ENCODE measurements around the gene ARHGEF37. TPM values are rescaled to one million over a fixed set of nuclear protein-coding genes. Genes with fewer than 3 reads are reported as not detected.
"Not testable (repeated sequence)": the region's sequence is repeated elsewhere in the genome, so short reads cannot be mapped to it uniquely, and the experiment has no call there.

The ARHGEF37 gene
- polyA plus RNA-seq, 2 donors = 10.6 to 11.6 TPM

DNA sequence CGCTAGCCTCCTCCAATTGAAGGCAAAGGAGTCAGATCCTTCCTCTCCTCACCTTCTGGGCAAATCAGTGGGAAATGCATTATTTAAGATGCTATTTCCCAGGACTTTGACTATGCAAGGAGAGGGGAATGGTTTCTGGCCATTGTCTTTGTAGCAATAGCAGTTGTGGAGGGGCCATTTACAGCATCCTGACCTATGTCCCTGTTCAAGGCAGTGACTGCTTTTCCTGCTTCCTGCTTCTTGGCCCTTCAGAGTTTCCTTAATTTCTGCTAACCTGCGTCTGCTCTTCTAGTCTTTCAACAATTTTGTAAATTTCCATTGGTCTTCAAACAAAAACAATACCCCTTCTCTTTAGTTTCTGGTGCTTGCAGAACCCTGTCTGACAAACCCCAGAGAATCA lies 76.0 kb downstream of the ARHGEF37 start:
- H3K4me3 ChIP-seq (ENCODE audit: low read depth in 1 of 2, low read length in 2 of 2) = no peak overlapping the region
- H3K4me1 ChIP-seq (ENCODE audit: control insufficient read depth in 2 of 2, insufficient read depth in 2 of 2, low read length in 1 of 2) = no peaks in the 10 kb centered on the region
- WGBS, 2 donors = 81 to 93% methylated on average over 2 of the region's 2 CpGs
- H3K36me3 ChIP-seq (ENCODE audit: control insufficient read depth in 2 of 2, insufficient read depth in 2 of 2, low read length in 1 of 2) = no peaks in the 10 kb centered on the region
- no peaks in the 10 kb centered on the region for H3K9me3 ChIP-seq (ENCODE audit: control insufficient read depth in 2 of 2, insufficient read depth in 1 of 2, low read depth in 1 of 2, low read length in 1 of 2)
- H3K27ac ChIP-seq (ENCODE audit: low read depth in 2 of 2, low read length in 1 of 2) = no peak overlapping the region
- no peaks in the 10 kb centered on the region for H3K27me3 ChIP-seq (ENCODE audit: control insufficient read depth in 1 of 2, insufficient read depth in 2 of 2, low read length in 2 of 2)

DNA sequence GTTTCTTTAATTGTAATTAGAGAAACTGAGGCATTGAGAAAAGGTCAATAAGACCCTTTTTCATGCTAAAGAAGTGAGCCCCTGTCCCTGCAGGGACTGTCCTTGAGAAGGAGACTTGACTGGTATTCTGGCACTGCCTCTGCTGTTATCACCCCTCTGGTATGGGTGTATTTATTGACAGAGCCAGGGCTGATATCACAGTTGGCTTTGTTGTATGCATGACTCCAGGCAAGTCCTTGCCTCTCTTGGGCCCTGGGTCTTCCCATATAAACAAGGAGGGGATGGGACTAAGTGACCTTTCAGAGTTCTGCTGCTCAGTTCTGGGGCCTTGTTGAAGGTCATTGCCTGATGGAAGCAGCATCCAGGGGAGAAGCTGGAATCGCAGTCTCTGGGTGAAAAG lies 77.0 kb downstream of the ARHGEF37 start:
- H3K27ac ChIP-seq (ENCODE audit: low read depth in 2 of 2, low read length in 1 of 2) = no peak overlapping the region
- WGBS, 2 donors = 85 to 92% methylated on average over 1 of the region's 1 CpG
- no peaks in the 10 kb centered on the region for H3K4me1 ChIP-seq (ENCODE audit: control insufficient read depth in 2 of 2, insufficient read depth in 2 of 2, low read length in 1 of 2)
- no peaks in the 10 kb centered on the region for H3K36me3 ChIP-seq (ENCODE audit: control insufficient read depth in 2 of 2, insufficient read depth in 2 of 2, low read length in 1 of 2)
- H3K9me3 ChIP-seq (ENCODE audit: control insufficient read depth in 2 of 2, insufficient read depth in 1 of 2, low read depth in 1 of 2, low read length in 1 of 2) = no peaks in the 10 kb centered on the region
- no peaks in the 10 kb centered on the region for H3K27me3 ChIP-seq (ENCODE audit: control insufficient read depth in 1 of 2, insufficient read depth in 2 of 2, low read length in 2 of 2)
- no peak overlapping the region for H3K4me3 ChIP-seq (ENCODE audit: low read depth in 1 of 2, low read length in 2 of 2)

DNA sequence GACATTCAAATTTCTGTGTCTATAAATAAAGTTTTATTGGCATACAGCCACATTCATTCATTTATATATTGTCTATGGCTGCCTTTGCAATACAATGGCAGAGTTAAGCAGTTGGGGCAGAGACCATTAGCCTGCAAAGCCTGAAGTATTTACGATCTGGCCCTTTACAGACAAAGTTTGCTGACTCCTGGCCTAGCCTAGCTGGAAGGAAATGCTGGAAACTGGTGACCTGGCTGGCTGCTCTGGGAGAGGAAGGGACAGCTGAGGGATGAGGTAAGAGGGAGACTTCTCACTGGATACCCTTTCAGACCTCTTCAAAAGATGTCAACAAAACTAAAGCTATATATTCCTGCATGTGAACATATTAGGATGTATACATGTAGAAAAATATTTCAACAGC lies 82.8 kb downstream of the ARHGEF37 start:
- no peak overlapping the region for H3K4me3 ChIP-seq (ENCODE audit: low read depth in 1 of 2, low read length in 2 of 2)
- peaks cover 0 to 5% of the 10 kb centered on the region in 2 donors for H3K4me1 ChIP-seq (ENCODE audit: control insufficient read depth in 2 of 2, insufficient read depth in 2 of 2, low read length in 1 of 2)
- no peak overlapping the region for H3K27ac ChIP-seq (ENCODE audit: low read depth in 2 of 2, low read length in 1 of 2)
- no peaks in the 10 kb centered on the region for H3K36me3 ChIP-seq (ENCODE audit: control insufficient read depth in 2 of 2, insufficient read depth in 2 of 2, low read length in 1 of 2)
- 69 to 73% methylated on average over 1 of the region's 1 CpG for WGBS, 2 donors
- H3K27me3 ChIP-seq (ENCODE audit: control insufficient read depth in 1 of 2, insufficient read depth in 2 of 2, low read length in 2 of 2) = no peaks in the 10 kb centered on the region
- no peaks in the 10 kb centered on the region for H3K9me3 ChIP-seq (ENCODE audit: control insufficient read depth in 2 of 2, insufficient read depth in 1 of 2, low read depth in 1 of 2, low read length in 1 of 2)

DNA sequence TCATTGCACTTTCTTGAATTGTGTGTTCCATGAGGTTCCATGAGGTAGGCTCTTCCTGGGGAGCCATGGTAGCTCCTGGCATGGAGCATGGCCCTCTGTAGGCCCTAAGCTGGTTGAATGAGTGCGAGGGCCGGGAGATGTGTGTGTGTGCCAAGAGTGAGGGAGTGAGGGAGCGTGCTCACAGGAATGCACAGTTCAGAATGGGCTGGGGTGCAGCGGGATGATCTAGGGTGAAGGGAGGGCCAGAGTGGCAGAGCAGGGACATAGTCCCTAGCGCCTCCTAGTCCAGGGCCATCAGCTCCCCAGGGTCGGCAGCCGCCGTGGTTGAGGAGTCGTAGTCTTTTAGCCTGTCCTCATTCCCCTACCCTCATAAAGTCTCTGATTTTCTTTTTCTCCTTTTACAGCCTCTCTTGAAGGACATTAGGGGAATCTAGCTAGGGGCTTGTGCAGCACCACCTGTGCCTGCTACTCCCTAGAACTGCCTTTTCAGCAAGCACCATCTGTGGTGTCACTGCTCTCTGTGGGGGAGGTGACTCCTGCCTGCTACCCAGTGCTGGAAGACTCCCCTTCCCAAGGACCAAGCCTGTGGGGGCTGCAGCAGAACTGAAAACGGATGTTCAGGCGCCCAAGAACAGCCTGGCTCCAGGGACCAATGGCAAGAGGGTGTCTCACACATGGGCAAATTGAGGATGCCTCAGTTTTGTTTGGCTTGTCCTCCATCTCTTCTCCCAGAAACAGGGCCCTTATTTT lies 83.5 kb downstream of the ARHGEF37 start:
- H3K27me3 ChIP-seq (ENCODE audit: control insufficient read depth in 1 of 2, insufficient read depth in 2 of 2, low read length in 2 of 2) = no peaks in the 10 kb centered on the region
- H3K9me3 ChIP-seq (ENCODE audit: control insufficient read depth in 2 of 2, insufficient read depth in 1 of 2, low read depth in 1 of 2, low read length in 1 of 2) = no peaks in the 10 kb centered on the region
- peaks cover 0 to 5% of the 10 kb centered on the region in 2 donors for H3K4me1 ChIP-seq (ENCODE audit: control insufficient read depth in 2 of 2, insufficient read depth in 2 of 2, low read length in 1 of 2)
- H3K36me3 ChIP-seq (ENCODE audit: control insufficient read depth in 2 of 2, insufficient read depth in 2 of 2, low read length in 1 of 2) = no peaks in the 10 kb centered on the region
- WGBS, 2 donors = 93 to 94% methylated on average over 11 of the region's 11 CpGs
- H3K27ac ChIP-seq (ENCODE audit: low read depth in 2 of 2, low read length in 1 of 2) = no peak overlapping the region
- H3K4me3 ChIP-seq (ENCODE audit: low read depth in 1 of 2, low read length in 2 of 2) = no peak overlapping the region

DNA sequence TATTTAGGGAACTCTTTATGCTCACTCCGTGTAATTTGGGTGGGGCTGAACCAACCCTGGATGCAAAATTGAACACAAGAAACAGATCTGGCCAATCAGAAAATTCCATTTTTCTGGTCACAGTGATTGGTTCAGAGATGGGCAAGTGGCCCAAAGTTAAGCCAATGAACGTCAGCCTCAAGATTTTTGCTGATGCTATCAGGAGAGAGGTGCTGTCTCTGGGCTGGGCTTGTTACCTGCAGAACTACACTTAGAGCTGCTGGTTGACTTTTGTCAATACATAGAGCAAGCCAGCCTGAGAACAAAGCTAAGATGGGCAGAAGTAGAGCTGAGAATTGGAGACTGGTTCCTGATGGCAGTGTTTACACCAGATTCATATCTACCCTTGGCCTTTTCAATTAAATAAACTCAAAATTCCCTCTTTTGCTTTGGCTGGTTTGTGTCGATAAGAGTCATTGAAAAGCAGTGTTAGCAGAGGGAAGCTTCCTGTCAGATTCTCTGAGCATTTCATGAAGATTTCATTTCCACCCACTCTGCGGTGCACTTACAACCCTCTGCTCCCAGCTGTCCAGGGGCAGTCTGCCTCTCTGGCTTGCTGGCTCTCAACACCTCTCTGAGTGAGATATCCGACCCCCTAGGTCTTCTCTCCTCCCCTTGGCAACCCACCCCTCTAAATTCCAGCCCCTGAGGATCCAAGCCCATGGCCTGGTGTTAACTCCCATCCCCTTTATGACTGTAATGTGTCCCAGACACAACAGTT lies 84.3 kb downstream of the ARHGEF37 start:
- Histone ChIP-seq H3K9me3 (ENCODE audit: control insufficient read depth in 2 of 2, insufficient read depth in 1 of 2, low read depth in 1 of 2, low read length in 1 of 2) (no peaks in the 10 kb centered on the region), H3K27ac (ENCODE audit: low read depth in 2 of 2, low read length in 1 of 2) (no peak overlapping the region), H3K36me3 (ENCODE audit: control insufficient read depth in 2 of 2, insufficient read depth in 2 of 2, low read length in 1 of 2) (no peaks in the 10 kb centered on the region), H3K4me3 (ENCODE audit: low read depth in 1 of 2, low read length in 2 of 2) (no peak overlapping the region), H3K4me1 (ENCODE audit: control insufficient read depth in 2 of 2, insufficient read depth in 2 of 2, low read length in 1 of 2) (peaks cover 0 to 5% of the 10 kb centered on the region in 2 donors), H3K27me3 (ENCODE audit: control insufficient read depth in 1 of 2, insufficient read depth in 2 of 2, low read length in 2 of 2) (no peaks in the 10 kb centered on the region)
- WGBS, 2 donors = 69 to 72% methylated on average over 5 of the region's 5 CpGs

DNA sequence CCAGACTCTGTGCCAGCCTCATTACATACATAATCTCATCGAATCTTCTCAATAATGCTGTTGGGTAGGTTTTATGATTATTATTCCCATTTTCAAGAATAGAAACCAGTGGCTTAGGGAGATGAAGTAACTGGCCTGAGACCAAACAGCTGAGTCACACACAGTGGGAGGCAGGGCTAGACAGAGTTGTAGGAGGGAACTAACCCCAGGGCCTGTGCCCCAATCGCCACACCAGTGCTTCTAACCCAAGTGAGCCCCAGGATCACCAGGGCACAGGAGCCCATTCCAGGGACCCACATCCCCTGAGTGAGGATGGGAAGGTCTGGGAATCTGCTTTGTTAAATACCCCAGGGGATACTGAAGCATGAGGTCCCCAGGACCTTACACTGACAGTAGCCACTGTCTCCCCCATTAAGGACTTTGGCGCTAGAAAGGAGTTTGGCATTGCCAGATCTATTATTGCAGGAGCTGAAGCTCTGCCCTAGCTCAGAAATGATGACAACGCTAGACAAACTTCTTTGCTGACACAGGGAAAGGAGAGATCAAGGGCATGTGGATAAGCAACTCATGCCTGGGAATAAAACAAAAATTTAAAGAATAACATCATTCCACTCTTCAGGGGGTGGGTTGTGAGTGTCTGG lies 85.0 kb downstream of the ARHGEF37 start:
- Histone ChIP-seq H3K9me3 (ENCODE audit: control insufficient read depth in 2 of 2, insufficient read depth in 1 of 2, low read depth in 1 of 2, low read length in 1 of 2) (no peaks in the 10 kb centered on the region), H3K36me3 (ENCODE audit: control insufficient read depth in 2 of 2, insufficient read depth in 2 of 2, low read length in 1 of 2) (no peaks in the 10 kb centered on the region), H3K4me1 (ENCODE audit: control insufficient read depth in 2 of 2, insufficient read depth in 2 of 2, low read length in 1 of 2) (peaks cover 0 to 5% of the 10 kb centered on the region in 2 donors), H3K27ac (ENCODE audit: low read depth in 2 of 2, low read length in 1 of 2) (peak overlapping the region in 1 of 2 donors; percentile 18), H3K27me3 (ENCODE audit: control insufficient read depth in 1 of 2, insufficient read depth in 2 of 2, low read length in 2 of 2) (no peaks in the 10 kb centered on the region), H3K4me3 (ENCODE audit: low read depth in 1 of 2, low read length in 2 of 2) (no peak overlapping the region)
- WGBS, 2 donors = 67 to 72% methylated on average over 4 of the region's 4 CpGs

DNA sequence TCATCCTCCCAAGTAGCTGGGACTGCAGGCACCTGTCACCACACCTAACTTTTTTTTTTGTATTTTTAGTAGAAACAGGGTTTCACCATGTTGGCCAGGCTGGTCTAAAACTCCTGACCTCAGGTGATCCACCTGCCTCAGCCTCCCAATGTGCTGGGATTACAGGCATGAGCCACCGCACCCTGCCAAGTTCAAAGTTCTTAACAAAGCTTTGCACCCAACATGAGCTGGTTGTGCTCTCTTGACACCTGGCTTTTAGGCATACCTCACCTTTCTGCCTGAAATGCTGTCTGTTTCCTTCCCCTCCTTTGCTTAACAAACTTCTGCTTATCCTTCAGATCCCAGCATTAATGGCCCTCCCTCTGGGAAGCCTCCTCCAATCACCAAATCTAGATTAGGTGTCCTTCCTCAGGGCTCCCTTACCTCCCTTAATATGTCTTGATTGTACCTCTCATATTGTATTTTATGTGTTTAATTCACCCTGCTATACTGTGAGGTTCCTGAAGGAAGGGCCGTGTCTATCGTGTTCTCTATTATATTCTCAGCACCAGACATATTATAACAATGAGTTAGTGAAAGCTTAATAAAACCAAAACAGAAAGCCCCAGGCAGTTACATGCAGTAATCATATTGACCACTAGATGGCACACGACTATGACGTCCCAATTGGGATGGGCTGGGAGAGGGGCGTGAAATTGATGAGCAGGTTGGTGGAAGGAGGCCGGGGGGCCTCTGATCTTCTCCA lies 86.0 kb downstream of the ARHGEF37 start:
- no peaks in the 10 kb centered on the region for H3K27me3 ChIP-seq (ENCODE audit: control insufficient read depth in 1 of 2, insufficient read depth in 2 of 2, low read length in 2 of 2)
- H3K4me1 ChIP-seq (ENCODE audit: control insufficient read depth in 2 of 2, insufficient read depth in 2 of 2, low read length in 1 of 2) = peaks cover 0 to 5% of the 10 kb centered on the region in 2 donors
- no peak overlapping the region for H3K4me3 ChIP-seq (ENCODE audit: low read depth in 1 of 2, low read length in 2 of 2)
- H3K27ac ChIP-seq (ENCODE audit: low read depth in 2 of 2, low read length in 1 of 2) = no peak overlapping the region
- H3K36me3 ChIP-seq (ENCODE audit: control insufficient read depth in 2 of 2, insufficient read depth in 2 of 2, low read length in 1 of 2) = no peaks in the 10 kb centered on the region
- WGBS, 2 donors = 25 to 28% methylated on average over 7 of the region's 7 CpGs
- no peaks in the 10 kb centered on the region for H3K9me3 ChIP-seq (ENCODE audit: control insufficient read depth in 2 of 2, insufficient read depth in 1 of 2, low read depth in 1 of 2, low read length in 1 of 2)

DNA sequence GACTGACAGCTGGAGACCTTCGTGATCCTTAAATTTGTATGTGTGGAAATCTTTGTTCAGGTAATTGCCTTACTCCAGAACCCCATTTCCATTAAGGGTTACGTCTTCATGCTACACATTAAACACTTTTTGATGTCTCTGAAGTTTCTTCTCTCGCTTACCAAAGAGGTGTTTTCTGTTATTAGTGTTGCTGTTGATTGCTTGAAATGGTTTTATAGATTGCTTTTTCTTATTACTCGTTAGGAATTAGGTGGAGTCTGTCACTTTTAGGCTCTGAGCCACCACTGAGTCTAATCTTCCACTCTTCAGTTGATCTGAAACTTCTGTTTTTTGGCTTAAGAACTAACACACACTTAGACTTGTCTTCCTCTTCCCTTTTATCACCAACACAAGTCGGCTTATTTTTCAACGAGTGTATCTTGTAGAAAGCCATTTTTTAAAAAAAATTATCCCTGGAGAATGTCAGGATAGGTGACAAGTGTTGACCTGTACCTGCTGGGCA lies 86.6 kb downstream of the ARHGEF37 start:
- Histone ChIP-seq H3K36me3 (ENCODE audit: control insufficient read depth in 2 of 2, insufficient read depth in 2 of 2, low read length in 1 of 2) (no peaks in the 10 kb centered on the region), H3K4me3 (ENCODE audit: low read depth in 1 of 2, low read length in 2 of 2) (no peak overlapping the region), H3K27ac (ENCODE audit: low read depth in 2 of 2, low read length in 1 of 2) (no peak overlapping the region), H3K27me3 (ENCODE audit: control insufficient read depth in 1 of 2, insufficient read depth in 2 of 2, low read length in 2 of 2) (no peaks in the 10 kb centered on the region), H3K4me1 (ENCODE audit: control insufficient read depth in 2 of 2, insufficient read depth in 2 of 2, low read length in 1 of 2) (peaks cover 0 to 5% of the 10 kb centered on the region in 2 donors), H3K9me3 (ENCODE audit: control insufficient read depth in 2 of 2, insufficient read depth in 1 of 2, low read depth in 1 of 2, low read length in 1 of 2) (no peaks in the 10 kb centered on the region)
- WGBS, 2 donors = 67 to 75% methylated on average over 6 of the region's 6 CpGs

DNA sequence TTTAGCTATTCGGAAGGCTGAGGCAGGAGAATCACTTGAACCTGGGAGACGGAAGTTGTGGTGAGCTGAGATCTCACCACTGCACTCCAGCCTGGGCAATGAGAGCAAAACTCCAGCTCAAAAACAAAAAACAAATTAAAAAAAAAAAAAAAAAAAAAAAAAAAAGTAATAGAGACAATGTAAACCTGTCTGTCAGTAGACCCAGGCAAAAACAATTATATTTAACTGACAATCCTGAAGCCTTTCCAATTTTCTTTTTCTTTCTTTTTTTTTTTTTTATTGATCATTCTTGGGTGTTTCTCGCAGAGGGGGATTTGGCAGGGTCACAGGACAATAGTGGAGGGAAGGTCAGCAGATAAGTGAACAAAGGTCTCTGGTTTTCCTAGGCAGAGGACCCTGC lies 88.0 kb downstream of the ARHGEF37 start:
- not testable (repeated sequence) for H3K9me3 ChIP-seq (ENCODE audit: control insufficient read depth in 2 of 2, insufficient read depth in 1 of 2, low read depth in 1 of 2, low read length in 1 of 2); H3K36me3 ChIP-seq (ENCODE audit: control insufficient read depth in 2 of 2, insufficient read depth in 2 of 2, low read length in 1 of 2); H3K27me3 ChIP-seq (ENCODE audit: control insufficient read depth in 1 of 2, insufficient read depth in 2 of 2, low read length in 2 of 2); H3K4me3 ChIP-seq (ENCODE audit: low read depth in 1 of 2, low read length in 2 of 2); H3K27ac ChIP-seq (ENCODE audit: low read depth in 2 of 2, low read length in 1 of 2); H3K4me1 ChIP-seq (ENCODE audit: control insufficient read depth in 2 of 2, insufficient read depth in 2 of 2, low read length in 1 of 2)
- WGBS, 2 donors = 91 to 100% methylated on average over 1 to 2 of the region's 3 CpGs
